ENCODE results near the gene SEC61A1.

SEC61A1 gene

DNA sequence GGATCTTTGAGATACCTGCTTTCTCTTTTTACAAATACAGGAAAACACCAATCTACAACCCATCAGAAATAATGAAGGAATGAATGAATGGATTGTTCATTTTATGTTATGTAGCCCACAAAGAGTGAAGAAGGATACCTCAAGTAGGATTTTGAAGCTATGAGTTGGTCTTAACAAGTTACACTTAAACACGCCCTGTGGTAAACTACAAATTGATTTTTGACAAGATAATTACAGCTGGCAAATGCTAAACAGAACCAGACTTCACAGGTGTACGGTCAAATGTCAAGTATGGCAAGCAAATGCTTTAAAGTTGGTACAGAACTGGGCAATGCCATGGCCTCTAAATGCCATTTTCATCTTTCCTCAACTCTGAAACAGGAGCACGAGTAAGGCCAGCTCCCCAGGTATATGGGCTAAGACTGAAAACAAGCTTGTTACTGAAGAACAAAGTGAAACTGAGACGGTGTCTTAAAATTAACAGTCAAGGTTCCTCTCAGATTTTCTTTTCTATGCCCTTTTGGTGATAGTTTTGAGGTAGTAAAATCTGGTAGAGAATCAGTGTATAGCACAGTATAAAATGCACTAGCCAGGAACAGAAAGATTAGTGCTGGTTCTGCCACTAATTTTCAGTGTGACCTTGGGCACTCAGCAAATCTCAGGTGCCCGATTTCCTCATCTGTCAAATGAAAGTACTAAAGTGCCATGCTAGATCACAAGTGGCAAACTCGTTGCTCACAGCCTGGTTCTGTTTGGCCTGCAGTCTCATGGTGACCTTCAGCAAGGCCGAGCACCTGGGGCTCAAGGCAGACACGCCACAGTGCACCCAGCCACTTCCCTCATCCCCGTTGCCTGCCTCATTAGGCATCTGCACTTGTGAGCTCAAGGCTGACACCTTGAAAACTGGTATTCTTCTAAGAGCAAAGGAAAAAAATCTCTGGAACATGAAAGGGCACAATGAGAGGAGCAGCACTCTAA is 61.9 kb downstream of the SEC61A1 start:
- DNase-seq = no peak
